Panc1 (cell line): ENCODE measurements around the gene FUT3.

Experiments
- POLR2AphosphoS5 ChIP-seq: IDR thresholded peaks from 2 replicates; pipeline ENCODE4 v1.6.1; 2012; ENCODE audit warnings: mild to moderate bottlenecking, low read depth, low read length, moderate library complexity
- TF ChIP-seq, protein P1 (sequence below): fragments of 450-650 bp; IDR thresholded peaks from 2 replicates; pipeline ENCODE4 v1.5.1; 2017; ENCODE audit warnings: mild to moderate bottlenecking

DNA sequence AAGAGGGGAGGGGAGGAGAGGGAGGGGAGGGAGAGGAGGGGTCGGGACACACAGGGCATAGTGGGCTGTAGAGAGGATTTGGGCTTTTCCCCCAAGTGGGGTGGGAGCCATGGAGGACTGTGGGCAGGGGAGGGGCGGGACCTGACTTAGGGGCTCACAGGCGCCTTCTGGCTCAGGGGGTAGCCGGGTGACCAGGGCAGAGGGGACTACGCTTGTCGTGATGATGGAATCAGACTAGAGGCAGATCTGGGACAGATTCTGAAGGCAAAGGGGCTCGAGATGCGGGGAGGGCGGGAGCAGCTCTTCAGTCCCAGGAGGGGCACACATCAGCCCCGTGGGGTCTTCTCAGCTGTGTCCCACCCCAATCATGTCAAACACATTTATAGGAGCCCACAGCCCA, 38.9 kb upstream of the FUT3 start:
- TF ChIP-seq, protein P1, sequence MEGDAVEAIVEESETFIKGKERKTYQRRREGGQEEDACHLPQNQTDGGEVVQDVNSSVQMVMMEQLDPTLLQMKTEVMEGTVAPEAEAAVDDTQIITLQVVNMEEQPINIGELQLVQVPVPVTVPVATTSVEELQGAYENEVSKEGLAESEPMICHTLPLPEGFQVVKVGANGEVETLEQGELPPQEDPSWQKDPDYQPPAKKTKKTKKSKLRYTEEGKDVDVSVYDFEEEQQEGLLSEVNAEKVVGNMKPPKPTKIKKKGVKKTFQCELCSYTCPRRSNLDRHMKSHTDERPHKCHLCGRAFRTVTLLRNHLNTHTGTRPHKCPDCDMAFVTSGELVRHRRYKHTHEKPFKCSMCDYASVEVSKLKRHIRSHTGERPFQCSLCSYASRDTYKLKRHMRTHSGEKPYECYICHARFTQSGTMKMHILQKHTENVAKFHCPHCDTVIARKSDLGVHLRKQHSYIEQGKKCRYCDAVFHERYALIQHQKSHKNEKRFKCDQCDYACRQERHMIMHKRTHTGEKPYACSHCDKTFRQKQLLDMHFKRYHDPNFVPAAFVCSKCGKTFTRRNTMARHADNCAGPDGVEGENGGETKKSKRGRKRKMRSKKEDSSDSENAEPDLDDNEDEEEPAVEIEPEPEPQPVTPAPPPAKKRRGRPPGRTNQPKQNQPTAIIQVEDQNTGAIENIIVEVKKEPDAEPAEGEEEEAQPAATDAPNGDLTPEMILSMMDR = no peak
- TF ChIP-seq POLR2AphosphoS5 = no peak
